ENCODE results near the gene EIF1AD. TPM values are rescaled to one million over a fixed set of nuclear protein-coding genes. Genes with fewer than 3 reads are reported as not detected.

Gene EIF1AD
- total RNA-seq, 2 experiments from 2014 or later = 31.2 to 31.7 TPM

DNA sequence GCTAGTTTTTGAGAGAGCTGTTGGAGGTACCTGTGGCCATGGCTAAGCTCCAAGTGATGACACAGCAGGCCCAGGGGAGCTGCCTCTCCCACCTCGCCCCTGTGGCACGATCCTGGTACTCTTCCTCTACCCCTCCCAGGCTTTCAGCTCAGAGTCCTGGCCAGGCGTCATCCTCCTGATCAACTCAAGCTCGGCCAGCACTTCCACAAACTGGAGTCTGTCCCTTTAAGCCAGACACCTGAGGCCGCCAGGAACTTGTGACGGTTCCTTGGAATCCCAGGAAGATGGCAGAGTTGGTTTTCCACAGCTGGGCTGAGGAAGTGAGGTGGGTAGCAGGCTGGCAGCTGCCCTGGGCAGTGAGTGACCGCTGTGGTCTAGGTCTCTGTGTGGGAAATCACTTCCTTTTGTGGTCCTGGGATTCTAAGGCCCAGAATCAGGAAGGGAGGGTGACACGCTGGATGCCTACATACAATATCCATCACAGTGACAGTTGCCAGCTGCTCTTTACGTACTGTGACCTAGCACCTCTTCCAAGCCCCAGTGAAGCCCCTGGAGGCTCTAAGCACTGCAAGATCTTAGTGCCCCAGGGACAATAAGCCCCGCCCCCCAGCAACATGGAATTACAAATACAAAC, 6.6 kb upstream of the EIF1AD start:
- peaks cover 14% of the 10 kb centered on the region for H3K4me1 Mint-ChIP-seq (ENCODE audit: low read depth)
- H3K27ac Mint-ChIP-seq = no peak overlapping the region
- CTCF ChIA-PET = interaction anchor here (0.7 to 5.4 kb wide), 7 partner anchors 14 to 214 kb away, joined by 3 to 20 read pairs (median 6); no protein-coding TSS in a partner anchor
- H3K9me3 Mint-ChIP-seq = no peaks in the 10 kb centered on the region
- no peak overlapping the region for H3K4me3 Mint-ChIP-seq
- no peak for DNase-seq
- intact Hi-C loops (cut with micrococcal nuclease) = no loop called here
- H3K27me3 Mint-ChIP-seq (ENCODE audit: low read depth) = peaks cover 11% of the 10 kb centered on the region
- H3K36me3 Mint-ChIP-seq (ENCODE audit: low read depth) = peaks cover 14% of the 10 kb centered on the region

GRCh38 chr11:66008095-66008467, 6.1 kb upstream of the EIF1AD start:
- intact Hi-C loops (cut with micrococcal nuclease) = no loop called here
- no peak for DNase-seq
- Mint-ChIP-seq H3K9me3 (no peaks in the 10 kb centered on the region), H3K27ac (no peak overlapping the region), H3K4me3 (no peak overlapping the region), H3K36me3 (ENCODE audit: low read depth) (peaks cover 19% of the 10 kb centered on the region), H3K27me3 (ENCODE audit: low read depth) (peaks cover 7% of the 10 kb centered on the region), H3K4me1 (ENCODE audit: low read depth) (peaks cover 19% of the 10 kb centered on the region)
- CTCF ChIA-PET = interaction anchor here (0.9 to 1.8 kb wide), 3 partner anchors 14 to 43 kb away, joined by 3 to 9 read pairs (median 6); no protein-coding TSS in a partner anchor

DNA sequence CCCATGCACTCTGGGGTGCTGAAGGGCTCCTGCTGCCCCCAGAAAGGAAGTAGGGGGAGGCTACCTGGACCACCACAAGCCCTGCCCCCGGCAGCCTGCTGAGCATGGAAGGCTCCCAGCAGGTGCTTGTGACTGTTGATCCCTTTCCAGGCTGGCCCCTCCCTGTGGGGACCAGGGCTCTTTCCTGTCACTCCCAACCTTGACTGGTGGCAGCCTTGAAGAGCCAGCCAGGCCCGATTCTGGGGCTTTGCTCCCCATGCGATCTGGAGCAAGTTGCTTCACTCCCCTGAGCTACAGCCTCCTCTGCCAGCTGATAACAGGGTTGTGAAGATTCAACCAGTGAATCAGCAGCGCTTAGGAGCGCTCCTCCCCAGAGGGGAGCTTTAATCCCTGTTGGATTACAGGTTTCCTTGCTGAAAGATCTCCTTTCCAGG, 5.3 kb upstream of the EIF1AD start:
- peaks cover 21% of the 10 kb centered on the region for H3K4me1 Mint-ChIP-seq (ENCODE audit: low read depth)
- intact Hi-C loops (cut with micrococcal nuclease) = no loop called here
- peaks cover 25% of the 10 kb centered on the region for H3K36me3 Mint-ChIP-seq (ENCODE audit: low read depth)
- H3K9me3 Mint-ChIP-seq = no peaks in the 10 kb centered on the region
- H3K27ac Mint-ChIP-seq = no peak overlapping the region
- H3K27me3 Mint-ChIP-seq (ENCODE audit: low read depth) = peaks cover 3% of the 10 kb centered on the region
- no peak overlapping the region for H3K4me3 Mint-ChIP-seq
- CTCF ChIA-PET = interaction anchor here (0.7 to 1.8 kb wide), 2 partner anchors 15 to 19 kb away, joined by 4 to 9 read pairs; no protein-coding TSS in a partner anchor
- DNase-seq = no peak

GRCh38 chr11:66006891-66007176, 4.9 kb upstream of the EIF1AD start:
- Mint-ChIP-seq H3K27me3 (ENCODE audit: low read depth) (peaks cover 3% of the 10 kb centered on the region), H3K36me3 (ENCODE audit: low read depth) (peaks cover 28% of the 10 kb centered on the region), H3K27ac (no peak overlapping the region), H3K4me3 (no peak overlapping the region), H3K9me3 (no peaks in the 10 kb centered on the region), H3K4me1 (ENCODE audit: low read depth) (peaks cover 19% of the 10 kb centered on the region)
- CTCF ChIA-PET = interaction anchor here (0.7 to 1.8 kb wide), 2 partner anchors 16 to 18 kb away, joined by 4 to 9 read pairs; no protein-coding TSS in a partner anchor
- intact Hi-C loops (cut with micrococcal nuclease) = no loop called here
- no peak for DNase-seq

- H3K27me3 Mint-ChIP-seq (ENCODE audit: low read depth) = peaks cover under 1% of the 10 kb centered on the region
- CTCF ChIA-PET = no interaction called here
- intact Hi-C loops (cut with micrococcal nuclease) = no loop called here
- no peak overlapping the region for H3K27ac Mint-ChIP-seq
- peaks cover 30% of the 10 kb centered on the region for H3K36me3 Mint-ChIP-seq (ENCODE audit: low read depth)
- no peak for DNase-seq
- no peak overlapping the region for H3K4me3 Mint-ChIP-seq
- H3K4me1 Mint-ChIP-seq (ENCODE audit: low read depth) = peaks cover 16% of the 10 kb centered on the region
- H3K9me3 Mint-ChIP-seq = no peaks in the 10 kb centered on the region
Measured at GRCh38 chr11:66006134-66006890, 4.4 kb upstream of the EIF1AD start.

DNA sequence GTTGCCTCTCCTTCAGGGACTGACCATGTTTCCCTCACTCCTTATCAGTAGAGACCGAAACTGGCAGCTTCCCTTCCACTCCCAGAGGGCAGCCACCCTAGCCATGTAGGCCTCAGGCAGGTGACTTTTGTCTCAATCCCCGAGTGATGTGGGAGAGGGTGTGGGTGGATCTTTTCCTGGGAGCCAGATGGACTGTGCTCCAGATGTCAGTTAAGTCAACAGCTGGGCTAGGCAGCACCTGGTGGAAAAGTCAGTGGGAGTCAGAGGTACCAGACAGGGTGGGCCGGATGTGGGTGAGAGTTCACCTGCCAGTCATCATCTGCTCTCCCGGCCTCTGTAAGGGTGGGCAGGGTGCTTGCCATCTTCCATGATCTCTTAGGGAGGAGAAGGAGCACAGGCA, 2.2 kb upstream of the EIF1AD start:
- intact Hi-C loops (cut with micrococcal nuclease) = loop anchor here (5.0 kb wide), 2 partner anchors 292 to 432 kb away; partner anchors contain the start of genes FAM89B, KAT5 and ZNRD2
- peak overlapping the region; percentile 82 for H3K27ac Mint-ChIP-seq

GRCh38 chr11:66003291-66003690, 1.3 kb upstream of the EIF1AD start:
- H3K36me3 Mint-ChIP-seq (ENCODE audit: low read depth) = peaks cover 43% of the 10 kb centered on the region
- no peak for DNase-seq
- H3K9me3 Mint-ChIP-seq = no peaks in the 10 kb centered on the region
- intact Hi-C loops (cut with micrococcal nuclease) = loop anchor here (2.0 to 5.0 kb wide), 4 partner anchors 50 to 431 kb away; partner anchors contain the start of genes FAM89B, KAT5, SF3B2 and ZNRD2
- peak overlapping the region; percentile 99 for H3K4me3 Mint-ChIP-seq
- peak overlapping the region; percentile 99 for H3K27ac Mint-ChIP-seq
- peaks cover 38% of the 10 kb centered on the region for H3K4me1 Mint-ChIP-seq (ENCODE audit: low read depth)
- CTCF ChIA-PET = interaction anchor here (0.7 to 1.5 kb wide), 4 partner anchors 18 to 104 kb away, joined by 3 to 6 read pairs (median 4); no protein-coding TSS in a partner anchor
- no peaks in the 10 kb centered on the region for H3K27me3 Mint-ChIP-seq (ENCODE audit: low read depth)

More for the DNA sequence above, 2.2 kb upstream of the EIF1AD start:
- DNase-seq = no peak
- no peaks in the 10 kb centered on the region for H3K9me3 Mint-ChIP-seq
- peaks cover 34% of the 10 kb centered on the region for H3K36me3 Mint-ChIP-seq (ENCODE audit: low read depth)
- no peaks in the 10 kb centered on the region for H3K27me3 Mint-ChIP-seq (ENCODE audit: low read depth)
- CTCF ChIA-PET = interaction anchor here (1.0 to 1.5 kb wide), 2 partner anchors 18 to 64 kb away, joined by 4 to 5 read pairs; no protein-coding TSS in a partner anchor
- H3K4me3 Mint-ChIP-seq = peak overlapping the region; percentile 99
- peaks cover 32% of the 10 kb centered on the region for H3K4me1 Mint-ChIP-seq (ENCODE audit: low read depth)

DNA sequence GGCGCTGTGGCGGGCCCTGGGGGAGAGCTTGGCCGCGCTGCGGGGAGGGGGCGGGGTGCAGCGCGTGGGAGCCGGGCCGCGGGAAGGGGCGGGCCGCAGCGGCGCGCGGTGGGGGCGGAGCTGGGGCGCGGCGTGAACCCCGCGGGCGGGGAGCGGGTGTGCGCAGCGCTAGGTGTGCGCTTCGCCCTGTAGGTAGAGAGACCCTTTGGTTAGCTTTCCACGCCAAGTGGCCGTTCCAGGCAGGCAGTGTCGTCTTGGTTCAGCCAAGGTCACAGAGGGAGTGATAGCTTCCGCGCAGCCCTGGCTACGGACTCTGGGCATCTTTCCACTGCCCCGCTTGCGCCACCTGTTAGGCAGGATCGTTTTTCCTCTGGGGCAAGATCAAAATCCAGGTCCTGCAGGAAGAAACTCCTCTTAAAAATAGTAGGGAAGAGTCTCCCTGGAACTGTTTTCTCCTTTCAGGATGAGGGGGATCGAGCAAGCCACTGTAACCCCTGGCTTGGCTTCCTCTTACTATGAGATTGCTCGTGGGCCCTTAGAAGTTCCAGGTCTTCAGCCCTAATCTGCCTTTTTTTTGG, 780 bp upstream of the EIF1AD start:
- Mint-ChIP-seq H3K4me1 (ENCODE audit: low read depth) (peaks cover 40% of the 10 kb centered on the region), H3K4me3 (peak overlapping the region; percentile 99), H3K27me3 (ENCODE audit: low read depth) (no peaks in the 10 kb centered on the region), H3K9me3 (no peaks in the 10 kb centered on the region), H3K27ac (peak overlapping the region; percentile 99), H3K36me3 (ENCODE audit: low read depth) (peaks cover 48% of the 10 kb centered on the region)
- DNase-seq = no peak
- CTCF ChIA-PET = interaction anchor here (0.6 to 1.5 kb wide), 7 partner anchors 13 to 116 kb away, joined by 3 to 6 read pairs (median 3); no protein-coding TSS in a partner anchor
- intact Hi-C loops (cut with micrococcal nuclease) = loop anchor here (1.0 to 5.0 kb wide), 9 partner anchors 20 to 430 kb away; partner anchors contain the start of genes CFL1, FAM89B, KAT5 and PCNX3

GRCh38 chr11:65997286-65997685, 4.7 kb downstream of the EIF1AD start:
- Mint-ChIP-seq H3K27me3 (ENCODE audit: low read depth) (no peaks in the 10 kb centered on the region), H3K27ac (peak overlapping the region; percentile 26), H3K36me3 (ENCODE audit: low read depth) (peaks cover 33% of the 10 kb centered on the region), H3K4me1 (ENCODE audit: low read depth) (peaks cover 30% of the 10 kb centered on the region), H3K4me3 (no peak overlapping the region), H3K9me3 (no peaks in the 10 kb centered on the region)
- intact Hi-C loops (cut with micrococcal nuclease) = no loop called here
- no peak for DNase-seq
- CTCF ChIA-PET = no interaction called here

GRCh38 chr11:65992056-65992455, 9.9 kb downstream of the EIF1AD start:
- Mint-ChIP-seq H3K9me3 (no peaks in the 10 kb centered on the region), H3K4me1 (ENCODE audit: low read depth) (peaks cover 6% of the 10 kb centered on the region), H3K27me3 (ENCODE audit: low read depth) (no peaks in the 10 kb centered on the region), H3K4me3 (no peak overlapping the region), H3K27ac (no peak overlapping the region), H3K36me3 (ENCODE audit: low read depth) (peaks cover 11% of the 10 kb centered on the region)
- CTCF ChIA-PET = interaction anchor here (0.8 to 8.7 kb wide), 2 partner anchors 103 to 143 kb away, joined by 3 to 113 read pairs; partner anchors contain the start of genes CCDC85B and FIBP
- intact Hi-C loops (cut with micrococcal nuclease) = no loop called here
- no peak for DNase-seq

DNA sequence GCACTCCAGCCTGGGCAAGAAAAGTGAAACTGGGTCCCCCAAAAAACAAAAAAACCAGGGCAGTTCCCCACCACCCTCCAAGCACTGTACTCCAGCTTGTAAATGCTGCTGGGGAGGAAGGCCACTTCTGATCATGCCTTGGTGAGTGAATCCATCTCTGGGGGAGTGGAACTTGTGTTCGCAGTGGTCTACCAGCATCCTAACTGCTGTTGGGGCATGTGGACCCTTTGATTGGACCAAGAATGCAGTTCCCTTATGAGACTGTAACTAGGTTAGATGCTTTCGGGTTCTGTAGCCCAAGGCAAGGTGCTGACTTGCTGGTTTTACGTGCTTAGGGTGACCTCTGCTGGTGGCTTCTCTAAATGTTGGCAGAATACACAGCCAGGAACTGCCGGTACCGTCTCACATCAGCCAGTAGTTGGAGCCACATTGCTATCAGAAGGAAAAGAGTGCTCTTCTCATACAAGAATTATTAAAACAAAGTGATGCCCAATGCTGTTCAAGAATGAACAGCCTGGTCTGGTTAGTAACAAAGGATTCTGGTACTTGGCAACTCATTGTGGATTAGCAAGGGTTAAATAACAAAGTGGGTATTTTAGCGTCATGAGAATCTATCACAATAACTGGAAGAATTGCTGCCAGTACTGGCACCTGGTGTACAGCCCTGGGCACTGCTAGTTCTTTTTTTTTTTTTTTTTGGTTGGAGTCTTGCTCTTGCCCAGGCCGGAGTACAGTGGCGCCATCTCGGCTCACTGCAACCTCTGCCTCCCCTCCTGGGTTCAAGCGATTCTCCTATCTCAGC, 13.0 kb downstream of the EIF1AD start:
- H3K27ac Mint-ChIP-seq = peak overlapping the region; percentile 70
- peaks cover 8% of the 10 kb centered on the region for H3K36me3 Mint-ChIP-seq (ENCODE audit: low read depth)
- no peaks in the 10 kb centered on the region for H3K9me3 Mint-ChIP-seq
- peaks cover 4% of the 10 kb centered on the region for H3K4me1 Mint-ChIP-seq (ENCODE audit: low read depth)
- no peaks in the 10 kb centered on the region for H3K27me3 Mint-ChIP-seq (ENCODE audit: low read depth)
- DNase-seq = peak; percentile 98
- CTCF ChIA-PET = interaction anchor here (0.6 to 8.7 kb wide), 21 partner anchors 10 to 311 kb away, joined by 3 to 113 read pairs (median 4); partner anchors contain the start of genes BANF1, CCDC85B, FIBP and SF3B2
- intact Hi-C loops (cut with micrococcal nuclease) = loop anchor here (1.0 to 2.0 kb wide), 10 partner anchors 28 to 278 kb away; partner anchors contain the start of genes AP5B1, C11orf68, CFL1 and DRAP1
- no peak overlapping the region for H3K4me3 Mint-ChIP-seq
